Measurements from ENCODE around the gene PSMA1.
"Not testable (repeated sequence)": the region's sequence is repeated elsewhere in the genome, so short reads cannot be mapped to it uniquely, and the experiment has no call there.

PSMA1 gene

GRCh38 chr11:14535166-14535565, 15.0 kb upstream of the PSMA1 start:
- not testable (repeated sequence) for DNase-seq

DNA sequence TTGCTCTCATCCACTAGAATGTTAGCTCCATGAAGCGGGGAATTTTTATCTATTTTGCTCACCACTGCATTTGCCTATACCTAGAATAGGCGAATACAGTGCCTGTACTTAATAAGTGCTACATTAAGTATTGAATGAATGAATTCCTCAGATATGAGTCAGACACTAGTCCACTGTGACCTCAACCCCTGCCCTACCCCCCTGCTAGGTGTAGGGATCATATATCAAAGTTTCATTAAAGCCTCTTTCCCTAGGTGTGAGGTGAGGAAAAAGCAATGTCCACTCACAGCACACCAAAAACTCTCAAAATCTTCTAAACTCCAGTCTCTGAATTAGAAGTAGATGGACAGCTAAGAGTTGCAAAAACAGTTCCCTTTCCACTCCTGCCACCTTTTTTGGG, 9.8 kb upstream of the PSMA1 start:
- no peak for DNase-seq

- no peak for DNase-seq
These were observed 9.1 kb upstream of the PSMA1 start for GRCh38 chr11:14529321-14529720.

DNA sequence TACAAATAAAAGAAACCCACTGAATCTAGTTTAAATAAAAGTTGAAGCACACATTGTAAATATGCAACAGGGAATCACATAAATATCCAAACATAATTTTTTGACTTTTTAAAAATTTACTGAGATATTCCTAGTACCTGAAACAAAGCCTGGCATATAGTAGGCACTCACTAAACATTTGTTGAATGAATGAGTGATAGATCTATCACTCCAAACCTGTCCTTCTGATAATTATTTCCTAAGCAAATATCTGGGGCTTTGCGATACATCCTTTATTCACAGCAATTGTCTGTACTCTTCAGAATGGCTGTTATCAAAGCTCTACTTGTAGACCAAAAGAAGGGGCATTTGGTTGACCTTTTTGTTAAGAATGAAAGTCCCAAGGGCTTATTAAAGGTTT, 2.6 kb upstream of the PSMA1 start:
- DNase-seq, result no peak

- no peak for DNase-seq
These were observed 2.1 kb upstream of the PSMA1 start for GRCh38 chr11:14522245-14522644.

DNA sequence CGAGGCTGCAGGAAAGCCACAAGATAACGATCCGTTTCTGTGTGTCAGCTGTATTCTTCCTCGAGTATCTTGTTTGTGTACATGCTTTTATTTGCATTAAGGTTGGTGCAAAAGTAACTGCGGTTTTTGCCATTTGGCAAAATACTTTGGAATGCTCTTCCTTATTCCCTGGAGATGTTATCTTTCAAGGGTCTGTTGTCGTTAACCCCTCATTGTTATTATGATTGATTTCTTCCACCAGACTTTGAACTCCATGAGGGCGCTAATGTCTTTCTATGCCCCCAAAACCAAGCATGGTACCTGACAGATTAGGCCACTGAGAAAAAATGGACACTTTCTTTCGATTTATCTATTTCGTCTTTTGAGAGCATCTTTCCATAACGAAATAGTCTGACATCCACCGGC, 563 bp upstream of the PSMA1 start:
- no peak for DNase-seq

GRCh38 chr11:14519597-14519916, 629 bp downstream of the PSMA1 start:
- DNase-seq, result no peak

DNA sequence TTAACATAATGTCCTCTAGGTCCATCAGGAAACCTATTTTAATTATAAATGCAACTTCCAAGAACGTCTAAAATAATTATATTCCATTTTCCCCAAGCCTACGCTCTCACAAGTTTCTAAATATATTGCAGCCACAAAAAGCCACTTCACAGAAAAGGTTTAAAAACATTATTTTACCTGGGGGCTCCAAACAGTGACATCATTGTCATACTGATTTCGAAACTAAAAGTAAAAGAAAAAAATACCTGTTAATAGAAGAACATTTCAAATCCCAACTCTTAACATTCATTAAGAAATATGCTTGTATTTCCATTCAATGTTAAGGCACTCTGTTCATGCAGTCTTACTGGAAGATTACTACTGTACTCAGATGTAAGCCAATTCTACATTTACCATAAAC, 1.4 kb downstream of the PSMA1 start:
- DNase-seq, result no peak

DNA sequence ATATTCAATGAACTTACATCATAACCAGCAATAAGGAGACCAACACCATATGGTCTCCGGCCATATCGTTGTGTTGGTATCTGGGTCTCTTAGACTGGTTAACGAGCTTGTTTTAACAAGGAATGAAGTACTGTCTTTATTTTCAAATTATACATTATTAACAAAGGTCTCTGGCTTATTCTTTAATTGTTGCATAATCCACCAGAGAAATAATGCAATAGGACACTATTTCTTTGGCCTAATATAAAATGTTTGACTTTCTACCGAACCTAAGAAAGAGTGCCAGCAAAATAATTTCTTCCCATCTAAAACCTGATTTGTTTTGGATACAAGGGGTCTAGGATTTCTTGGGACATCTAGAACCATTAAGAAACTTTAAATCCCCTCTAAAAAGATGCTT, 6.4 kb downstream of the PSMA1 start:
- no peak for DNase-seq

DNA sequence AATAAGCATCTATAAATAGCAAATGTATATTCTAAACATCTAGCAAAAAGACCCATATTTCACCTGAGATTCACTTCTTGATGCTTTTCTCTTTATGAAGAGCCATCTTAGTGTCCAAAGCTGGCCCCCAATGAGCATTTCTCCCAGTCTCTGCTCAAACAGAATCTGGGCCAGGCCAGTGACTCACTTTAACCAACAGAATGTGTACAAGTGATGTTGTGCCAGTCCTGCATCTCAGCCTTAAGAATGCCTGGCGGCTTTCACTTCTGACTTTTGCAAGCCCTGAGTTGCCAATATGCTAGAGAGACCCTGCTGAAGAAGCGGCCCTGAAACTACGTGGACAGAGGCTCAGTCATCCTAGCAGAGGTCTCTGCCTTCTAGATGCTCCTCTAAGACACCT, 13.7 kb downstream of the PSMA1 start:
- DNase-seq, result no peak

DNA sequence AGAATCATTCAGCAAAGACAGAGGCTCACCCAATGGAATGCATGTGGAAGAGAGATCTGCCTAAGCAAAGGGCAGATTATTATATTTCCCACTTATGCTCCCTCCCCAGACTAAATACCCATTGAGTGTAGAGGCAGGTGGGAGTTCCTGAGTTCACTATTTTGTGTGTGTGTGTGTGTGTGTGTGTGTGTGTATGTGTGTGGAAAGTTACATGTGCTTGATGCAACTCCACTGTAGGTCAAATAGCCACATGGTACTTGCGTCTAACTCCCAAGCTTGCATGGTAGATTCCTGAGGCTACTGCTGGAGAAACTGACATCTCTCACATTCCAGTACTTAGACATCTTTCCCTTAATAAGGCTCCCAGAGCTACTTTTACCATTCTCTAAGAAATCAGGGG, 17.2 kb downstream of the PSMA1 start:
- DNase-seq, result no peak

DNA sequence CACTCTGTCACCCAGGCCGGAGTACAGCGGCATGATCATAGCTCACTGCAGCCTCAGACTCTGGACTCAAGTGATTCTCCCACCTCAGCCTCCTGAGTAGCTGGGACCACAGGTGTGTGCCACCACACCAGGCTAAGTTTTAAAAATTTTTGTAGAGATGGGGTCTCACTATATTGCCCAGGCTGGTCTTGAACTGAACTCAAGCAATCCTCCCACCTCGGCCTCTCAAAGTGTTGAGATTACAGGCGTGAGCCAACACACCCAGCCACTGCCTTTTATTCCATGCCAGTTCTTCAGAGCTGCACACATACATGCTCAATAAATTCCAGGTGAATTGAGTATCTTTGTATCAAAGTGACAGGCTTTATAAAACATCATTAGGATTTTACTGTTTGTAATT, 18.1 kb downstream of the PSMA1 start:
- DNase-seq, result no peak

DNA sequence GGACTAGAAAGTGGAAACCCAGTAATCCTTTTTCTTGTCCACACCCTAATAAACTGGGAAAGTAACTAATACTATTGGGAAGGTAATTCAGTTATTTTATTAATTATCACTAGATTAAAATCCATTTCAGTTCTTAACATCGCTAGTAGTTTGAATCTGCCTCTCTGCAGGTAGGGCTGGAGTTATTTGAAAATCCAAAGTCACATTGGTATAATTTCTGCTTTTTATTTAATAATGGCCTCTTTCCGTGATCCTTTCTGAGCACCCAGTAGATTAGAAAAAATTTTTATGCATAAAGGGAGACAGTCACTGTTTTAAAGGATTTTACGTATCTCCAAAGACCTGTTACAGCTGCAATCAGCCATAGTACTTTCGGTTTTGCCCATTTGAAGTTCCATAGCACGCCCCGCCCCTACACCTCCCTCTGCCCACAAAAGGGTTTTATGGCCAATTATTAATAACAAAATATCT, 20.0 kb downstream of the PSMA1 start:
- peak in 12 of 56 donors; percentile 1 to 26 (median 3) for DNase-seq

GRCh38 chr11:14499560-14500180, 20.5 kb downstream of the PSMA1 start, which contains the start of gene COPB1:
COPB1 (minus strand) TSS chr11:14499811; CDS start chr11:14498928, 883 bp downstream.
- peak; percentile 34 to 94 (median 84) for DNase-seq

- DNase-seq, result peak in 11 of 56 donors; percentile 23 to 53 (median 46)
These were observed 21.0 kb downstream of the PSMA1 start for GRCh38 chr11:14499178-14499559.

DNA sequence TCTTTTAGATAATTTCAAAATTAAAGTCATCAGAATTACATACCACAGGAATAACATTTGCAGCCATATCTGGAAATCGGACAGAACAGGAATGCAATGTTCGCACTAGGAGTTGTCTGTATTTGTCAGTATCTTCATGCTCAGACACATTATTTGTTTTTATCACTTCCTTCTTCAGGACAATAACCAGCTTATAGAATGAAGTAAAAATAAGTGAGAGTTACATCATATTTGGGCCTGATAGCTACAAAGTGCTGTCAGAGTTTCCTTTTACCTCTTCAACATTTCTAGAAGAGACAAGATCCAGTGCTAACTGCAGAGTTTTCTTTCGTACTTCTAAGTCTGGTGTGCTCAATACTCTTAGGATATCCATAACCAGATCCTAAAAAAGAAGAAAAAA, 39.5 kb downstream of the PSMA1 start:
- DNase-seq, result no peak

DNA sequence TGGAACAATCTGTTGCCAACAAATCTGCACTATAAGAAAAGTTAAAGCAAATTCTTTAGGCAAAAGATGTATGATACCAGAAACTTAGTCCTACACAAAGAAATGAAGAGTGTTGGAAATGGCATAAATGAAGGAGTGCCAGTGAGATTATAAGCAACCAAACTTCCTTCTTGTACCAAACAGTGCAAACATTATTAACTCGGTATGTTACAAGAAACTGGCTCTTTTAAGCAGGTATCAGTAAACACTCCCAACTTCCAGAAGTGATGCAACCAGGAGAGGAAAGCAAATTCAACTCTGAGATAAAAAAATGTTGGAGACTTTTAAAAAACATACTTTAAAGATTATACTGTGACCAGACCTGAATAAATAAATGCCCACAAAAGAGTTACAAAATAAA, 49.1 kb downstream of the PSMA1 start:
- no peak for DNase-seq

GRCh38 chr11:14463623-14464022, 56.6 kb downstream of the PSMA1 start:
- DNase-seq, result no peak

GRCh38 chr11:14460147-14460546, 60.0 kb downstream of the PSMA1 start:
- DNase-seq, result no peak

DNA sequence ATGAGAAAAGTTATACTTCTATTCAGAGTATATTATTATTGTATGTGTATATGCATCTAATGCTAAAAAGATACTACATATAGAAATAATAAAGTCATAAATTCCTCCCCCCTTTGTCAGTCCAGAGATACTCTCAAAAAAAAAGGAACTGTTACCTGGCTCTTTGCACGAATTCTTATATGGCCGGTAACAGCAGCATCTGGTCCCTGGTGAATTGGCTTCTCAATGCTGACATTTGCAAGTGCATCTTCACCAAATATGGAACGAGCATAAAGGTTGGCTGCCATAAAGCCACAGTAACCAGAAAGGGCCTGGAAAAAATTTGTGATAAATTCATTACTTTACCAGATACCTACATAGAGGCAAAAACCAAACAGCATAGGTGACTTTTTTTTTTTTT, 61.8 kb downstream of the PSMA1 start:
- no peak for DNase-seq

- DNase-seq, result no peak
These were observed 64.3 kb downstream of the PSMA1 start for GRCh38 chr11:14455648-14456430.
